Measurements from ENCODE around the gene SLC1A3. TPM values are rescaled to one million over a fixed set of nuclear protein-coding genes. Genes with fewer than 3 reads are reported as not detected.

Gene SLC1A3
- total and polyA plus RNA-seq, 2 experiments from 2014 or later: 9.1 to 18.1 TPM

DNA sequence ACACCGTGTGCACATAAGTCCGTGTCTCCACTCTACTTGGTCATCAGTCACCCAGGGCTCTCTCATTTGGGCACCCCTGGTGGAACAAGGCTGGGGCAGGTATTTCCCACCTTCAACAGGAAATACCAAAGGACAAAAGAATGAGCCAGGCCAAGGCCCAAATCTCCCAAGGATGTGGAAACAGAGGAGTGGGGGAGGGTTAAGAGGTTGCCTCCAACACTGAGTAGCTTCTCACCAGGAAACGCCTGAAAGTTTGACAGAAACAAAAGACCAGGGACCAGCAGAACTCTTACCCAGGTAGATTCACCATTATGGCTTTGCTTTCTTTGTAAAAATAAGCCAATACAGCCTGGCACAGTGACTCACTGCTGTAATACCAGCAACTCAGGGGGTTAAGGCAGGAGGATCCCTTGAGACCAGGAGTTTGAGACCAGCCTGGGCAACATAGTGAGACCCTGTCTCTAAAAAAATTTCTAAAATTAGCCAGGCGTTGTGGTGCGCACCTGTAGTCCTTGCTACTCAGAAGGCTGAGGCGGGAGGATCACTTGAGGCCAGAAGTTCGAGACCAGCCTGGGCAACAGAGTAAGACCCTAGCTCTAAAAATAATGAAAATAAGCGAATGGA lies 12.7 kb downstream of the SLC1A3 start:
- Histone ChIP-seq H3K27me3 (no peaks in the 10 kb centered on the region), H3K27ac (no peak overlapping the region), H3K4me3 (no peak overlapping the region), H3K36me3 (no peaks in the 10 kb centered on the region), H3K9me3 (ENCODE audit: low read depth) (no peaks in the 10 kb centered on the region), H3K4me1 (ENCODE audit: low read depth) (peaks cover 34% of the 10 kb centered on the region)
- DNase-seq (ENCODE audit: low read depth in 1 of 2, low spot score in 1 of 2): no peak
- TF ChIP-seq, protein P1, sequence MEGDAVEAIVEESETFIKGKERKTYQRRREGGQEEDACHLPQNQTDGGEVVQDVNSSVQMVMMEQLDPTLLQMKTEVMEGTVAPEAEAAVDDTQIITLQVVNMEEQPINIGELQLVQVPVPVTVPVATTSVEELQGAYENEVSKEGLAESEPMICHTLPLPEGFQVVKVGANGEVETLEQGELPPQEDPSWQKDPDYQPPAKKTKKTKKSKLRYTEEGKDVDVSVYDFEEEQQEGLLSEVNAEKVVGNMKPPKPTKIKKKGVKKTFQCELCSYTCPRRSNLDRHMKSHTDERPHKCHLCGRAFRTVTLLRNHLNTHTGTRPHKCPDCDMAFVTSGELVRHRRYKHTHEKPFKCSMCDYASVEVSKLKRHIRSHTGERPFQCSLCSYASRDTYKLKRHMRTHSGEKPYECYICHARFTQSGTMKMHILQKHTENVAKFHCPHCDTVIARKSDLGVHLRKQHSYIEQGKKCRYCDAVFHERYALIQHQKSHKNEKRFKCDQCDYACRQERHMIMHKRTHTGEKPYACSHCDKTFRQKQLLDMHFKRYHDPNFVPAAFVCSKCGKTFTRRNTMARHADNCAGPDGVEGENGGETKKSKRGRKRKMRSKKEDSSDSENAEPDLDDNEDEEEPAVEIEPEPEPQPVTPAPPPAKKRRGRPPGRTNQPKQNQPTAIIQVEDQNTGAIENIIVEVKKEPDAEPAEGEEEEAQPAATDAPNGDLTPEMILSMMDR (IDR thresholded peaks at IDR 0.05; ENCODE audit: low read depth, low read length): no peak

DNA sequence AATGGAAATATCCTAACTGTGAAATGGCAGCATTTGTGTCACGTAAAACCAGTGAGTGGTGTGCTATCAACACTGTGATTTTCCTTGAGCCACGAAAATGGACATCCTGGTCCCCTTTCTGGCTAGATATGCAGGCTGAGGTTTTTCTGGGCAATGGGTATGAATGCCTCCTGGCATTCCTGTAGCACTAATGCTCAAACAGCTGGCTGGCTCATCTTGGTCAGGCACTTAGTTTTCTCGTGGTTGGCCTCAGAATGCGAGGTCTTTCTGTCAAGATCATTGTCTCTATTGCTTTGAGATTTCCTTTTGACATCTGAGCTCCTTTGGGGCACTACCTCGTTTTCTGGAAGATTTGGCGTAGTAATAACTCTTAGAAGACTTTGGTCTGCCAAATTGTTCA lies 15.6 kb downstream of the SLC1A3 start:
- Histone ChIP-seq H3K27ac (no peak overlapping the region), H3K27me3 (no peaks in the 10 kb centered on the region), H3K9me3 (ENCODE audit: low read depth) (no peaks in the 10 kb centered on the region), H3K4me1 (ENCODE audit: low read depth) (peaks cover 7% of the 10 kb centered on the region), H3K36me3 (no peaks in the 10 kb centered on the region), H3K4me3 (no peak overlapping the region)
- DNase-seq (ENCODE audit: low read depth in 1 of 2, low spot score in 1 of 2): no peak
- TF ChIP-seq, protein P1 (IDR thresholded peaks at IDR 0.05; ENCODE audit: low read depth, low read length): no peak

DNA sequence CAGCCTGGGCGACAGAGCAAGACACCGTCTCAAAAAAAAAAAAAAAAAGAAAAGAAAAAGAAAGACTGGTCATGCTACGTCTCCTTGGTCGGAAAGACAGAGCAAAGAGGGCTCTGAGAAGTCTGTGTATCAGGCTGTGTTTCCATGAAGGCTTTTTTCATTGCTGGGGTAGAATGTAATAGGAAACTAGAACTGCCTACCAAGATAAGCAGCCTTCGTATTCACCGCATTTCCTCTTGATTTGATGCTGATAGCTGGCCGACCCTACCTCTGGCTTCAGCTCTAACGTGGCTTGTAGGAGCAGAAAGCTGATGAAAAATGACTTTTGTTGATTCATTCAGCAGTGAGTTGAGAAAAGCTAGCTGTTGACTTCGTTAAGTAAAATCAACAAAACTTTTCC lies 17.4 kb downstream of the SLC1A3 start:
- Histone ChIP-seq H3K27me3 (no peaks in the 10 kb centered on the region), H3K27ac (no peak overlapping the region), H3K36me3 (no peaks in the 10 kb centered on the region), H3K4me3 (no peak overlapping the region), H3K9me3 (ENCODE audit: low read depth) (no peaks in the 10 kb centered on the region), H3K4me1 (ENCODE audit: low read depth) (peaks cover under 1% of the 10 kb centered on the region)
- TF ChIP-seq, protein P1 (IDR thresholded peaks at IDR 0.05; ENCODE audit: low read depth, low read length): no peak
- DNase-seq (ENCODE audit: low read depth in 1 of 2, low spot score in 1 of 2): no peak

DNA sequence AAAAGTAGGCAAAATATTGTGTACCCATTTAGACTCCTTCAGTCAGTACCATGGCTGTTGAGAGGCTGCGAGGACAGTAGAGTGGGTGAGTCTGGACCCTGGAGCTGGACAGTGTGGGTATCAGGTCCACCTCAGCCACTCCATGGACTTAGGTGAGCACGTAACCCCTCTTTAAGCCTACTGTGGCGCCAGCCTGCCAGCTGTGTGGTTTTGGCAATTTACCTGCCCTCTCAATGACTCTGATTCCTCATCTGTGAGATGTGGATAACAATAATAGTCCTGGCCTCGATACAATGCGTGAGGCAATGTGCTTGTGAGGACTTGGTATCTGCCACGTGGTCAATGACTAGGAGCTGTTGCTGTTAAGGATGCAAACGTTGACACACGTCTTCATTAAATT lies 17.9 kb downstream of the SLC1A3 start:
- DNase-seq (ENCODE audit: low read depth in 1 of 2, low spot score in 1 of 2): no peak
- no peak overlapping the region for H3K27ac ChIP-seq

DNA sequence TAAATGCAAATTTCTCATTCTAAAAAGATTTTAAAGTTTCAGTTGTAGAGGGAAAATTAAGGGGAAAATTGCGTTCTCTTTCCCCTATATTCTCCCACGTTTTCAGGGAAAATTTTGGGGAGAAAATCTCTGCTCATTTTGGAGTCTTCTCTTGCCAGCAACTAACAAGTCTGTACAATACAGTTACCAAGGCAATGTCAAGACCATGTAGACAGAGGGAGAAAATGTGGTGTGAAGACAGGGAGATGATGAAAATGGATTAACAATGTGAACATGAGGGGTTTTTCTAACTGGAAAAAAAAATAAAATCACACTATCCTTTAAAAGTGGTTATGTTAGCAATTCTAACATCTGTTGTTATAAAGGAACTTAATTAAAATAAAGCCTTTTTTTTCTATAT lies 22.3 kb downstream of the SLC1A3 start:
- Histone ChIP-seq H3K9me3 (ENCODE audit: low read depth) (no peaks in the 10 kb centered on the region), H3K27me3 (no peaks in the 10 kb centered on the region), H3K27ac (no peak overlapping the region), H3K36me3 (peaks cover 3% of the 10 kb centered on the region), H3K4me3 (no peak overlapping the region), H3K4me1 (ENCODE audit: low read depth) (peaks cover 11% of the 10 kb centered on the region)
- no peak for DNase-seq (ENCODE audit: low read depth in 1 of 2, low spot score in 1 of 2)
- TF ChIP-seq, protein P1 (IDR thresholded peaks at IDR 0.05; ENCODE audit: low read depth, low read length): no peak

More for the DNA sequence above, 17.9 kb downstream of the SLC1A3 start:
- Histone ChIP-seq H3K36me3 (no peaks in the 10 kb centered on the region), H3K4me1 (ENCODE audit: low read depth) (peaks cover 4% of the 10 kb centered on the region), H3K4me3 (no peak overlapping the region), H3K9me3 (ENCODE audit: low read depth) (no peaks in the 10 kb centered on the region), H3K27me3 (no peaks in the 10 kb centered on the region)
- TF ChIP-seq, protein P1 (IDR thresholded peaks at IDR 0.05; ENCODE audit: low read depth, low read length): no peak
